ENCODE measurements around the gene SPTY2D1.

DNA sequence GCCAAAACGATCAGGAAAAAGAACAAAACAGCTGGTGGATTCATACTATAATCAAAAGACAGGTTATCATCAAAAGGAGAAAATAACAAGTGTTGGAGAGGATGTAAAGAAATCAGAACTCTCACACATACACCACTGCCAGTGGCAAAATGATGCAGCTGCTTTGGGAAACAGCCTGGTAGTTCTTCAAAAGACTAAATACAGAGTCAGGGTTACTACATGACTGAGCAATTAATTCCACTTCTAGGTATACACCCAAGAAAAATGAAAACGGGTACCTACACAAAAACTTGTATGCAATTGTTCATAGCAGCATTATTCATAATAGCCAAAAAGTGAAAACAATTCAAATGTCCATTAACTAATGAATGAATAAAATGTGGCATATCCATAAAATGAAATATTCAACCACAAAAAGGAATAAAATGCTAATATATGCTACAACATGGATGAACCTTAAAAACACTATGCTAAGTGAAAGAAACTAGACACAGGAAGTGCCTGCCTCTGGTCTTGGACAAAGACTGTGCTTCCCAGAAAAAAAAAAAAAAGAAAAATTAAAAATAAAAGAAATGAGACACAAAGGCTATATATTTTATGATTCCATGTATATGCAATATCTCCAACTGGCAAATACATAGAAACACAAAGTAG lies 53.9 kb downstream of the SPTY2D1 start:
- no peak for TF ChIP-seq CTCF (IDR thresholded peaks at IDR 0.05)
- TF ChIP-seq POLR2A (IDR thresholded peaks at IDR 0.05) = no peak
